Measurements from ENCODE around the gene SLCO2A1.

SLCO2A1 gene

GRCh38 chr3:133894353-133895207 lies 135.1 kb downstream of the SLCO2A1 start:
- no peak overlapping the region for H3K9ac ChIP-seq (ENCODE audit: low read length)
- peak overlapping the region; percentile 67 for H3K4me3 ChIP-seq (ENCODE audit: low read length)
- peaks cover 43% of the 10 kb centered on the region for H3K27me3 ChIP-seq (ENCODE audit: control insufficient read depth, insufficient read depth, low read length)
- H3K27ac ChIP-seq (ENCODE audit: low read length), result no peak overlapping the region
- H3K36me3 ChIP-seq (ENCODE audit: control insufficient read depth, low read depth, low read length), result no peaks in the 10 kb centered on the region
- H3K9me3 ChIP-seq (ENCODE audit: control insufficient read depth, low read depth, low read length), result no peaks in the 10 kb centered on the region
- H3K4me1 ChIP-seq (ENCODE audit: control insufficient read depth, low read depth, low read length), result peaks cover 6% of the 10 kb centered on the region

GRCh38 chr3:133893683-133894352 lies 135.9 kb downstream of the SLCO2A1 start:
- H3K36me3 ChIP-seq (ENCODE audit: control insufficient read depth, low read depth, low read length), result no peaks in the 10 kb centered on the region
- no peak overlapping the region for H3K9ac ChIP-seq (ENCODE audit: low read length)
- H3K27ac ChIP-seq (ENCODE audit: low read length), result no peak overlapping the region

GRCh38 chr3:133892541-133893231 lies 137.0 kb downstream of the SLCO2A1 start:
- H3K4me1 ChIP-seq (ENCODE audit: control insufficient read depth, low read depth, low read length), result peaks cover 6% of the 10 kb centered on the region
- peaks cover 38% of the 10 kb centered on the region for H3K27me3 ChIP-seq (ENCODE audit: control insufficient read depth, insufficient read depth, low read length)
- no peak overlapping the region for H3K27ac ChIP-seq (ENCODE audit: low read length)
- H3K9ac ChIP-seq (ENCODE audit: low read length), result no peak overlapping the region
- H3K4me3 ChIP-seq (ENCODE audit: low read length), result no peak overlapping the region
- H3K36me3 ChIP-seq (ENCODE audit: control insufficient read depth, low read depth, low read length), result no peaks in the 10 kb centered on the region
- H3K9me3 ChIP-seq (ENCODE audit: control insufficient read depth, low read depth, low read length), result no peaks in the 10 kb centered on the region

More at GRCh38 chr3:133893683-133894352, 135.9 kb downstream of the SLCO2A1 start:
- H3K4me1 ChIP-seq (ENCODE audit: control insufficient read depth, low read depth, low read length), result peaks cover 6% of the 10 kb centered on the region
- H3K4me3 ChIP-seq (ENCODE audit: low read length), result peak overlapping the region; percentile 67
- no peaks in the 10 kb centered on the region for H3K9me3 ChIP-seq (ENCODE audit: control insufficient read depth, low read depth, low read length)
- H3K27me3 ChIP-seq (ENCODE audit: control insufficient read depth, insufficient read depth, low read length), result peaks cover 43% of the 10 kb centered on the region

- Histone ChIP-seq H3K9ac (ENCODE audit: low read length) (no peak overlapping the region), H3K36me3 (ENCODE audit: control insufficient read depth, low read depth, low read length) (no peaks in the 10 kb centered on the region), H3K4me1 (ENCODE audit: control insufficient read depth, low read depth, low read length) (peaks cover 6% of the 10 kb centered on the region), H3K27me3 (ENCODE audit: control insufficient read depth, insufficient read depth, low read length) (peaks cover 29% of the 10 kb centered on the region), H3K27ac (ENCODE audit: low read length) (no peak overlapping the region), H3K9me3 (ENCODE audit: control insufficient read depth, low read depth, low read length) (no peaks in the 10 kb centered on the region), H3K4me3 (ENCODE audit: low read length) (no peak overlapping the region)
Measured at GRCh38 chr3:133891662-133892378, 137.9 kb downstream of the SLCO2A1 start.

GRCh38 chr3:133890972-133891644 lies 138.6 kb downstream of the SLCO2A1 start:
- Histone ChIP-seq H3K4me3 (ENCODE audit: low read length) (no peak overlapping the region), H3K27ac (ENCODE audit: low read length) (no peak overlapping the region), H3K9ac (ENCODE audit: low read length) (no peak overlapping the region), H3K4me1 (ENCODE audit: control insufficient read depth, low read depth, low read length) (peaks cover 6% of the 10 kb centered on the region), H3K36me3 (ENCODE audit: control insufficient read depth, low read depth, low read length) (no peaks in the 10 kb centered on the region), H3K9me3 (ENCODE audit: control insufficient read depth, low read depth, low read length) (no peaks in the 10 kb centered on the region), H3K27me3 (ENCODE audit: control insufficient read depth, insufficient read depth, low read length) (peaks cover 22% of the 10 kb centered on the region)

GRCh38 chr3:133890037-133890436 lies 139.7 kb downstream of the SLCO2A1 start:
- Histone ChIP-seq H3K4me3 (ENCODE audit: low read length) (no peak overlapping the region), H3K4me1 (ENCODE audit: control insufficient read depth, low read depth, low read length) (peaks cover 6% of the 10 kb centered on the region), H3K9me3 (ENCODE audit: control insufficient read depth, low read depth, low read length) (no peaks in the 10 kb centered on the region), H3K27me3 (ENCODE audit: control insufficient read depth, insufficient read depth, low read length) (peaks cover 18% of the 10 kb centered on the region), H3K9ac (ENCODE audit: low read length) (no peak overlapping the region), H3K27ac (ENCODE audit: low read length) (no peak overlapping the region), H3K36me3 (ENCODE audit: control insufficient read depth, low read depth, low read length) (no peaks in the 10 kb centered on the region)

- peaks cover 3% of the 10 kb centered on the region for H3K4me1 ChIP-seq (ENCODE audit: control insufficient read depth, low read depth, low read length)
- no peak overlapping the region for H3K9ac ChIP-seq (ENCODE audit: low read length)
- no peaks in the 10 kb centered on the region for H3K36me3 ChIP-seq (ENCODE audit: control insufficient read depth, low read depth, low read length)
- peaks cover 8% of the 10 kb centered on the region for H3K27me3 ChIP-seq (ENCODE audit: control insufficient read depth, insufficient read depth, low read length)
- H3K4me3 ChIP-seq (ENCODE audit: low read length), result no peak overlapping the region
- no peak overlapping the region for H3K27ac ChIP-seq (ENCODE audit: low read length)
- no peaks in the 10 kb centered on the region for H3K9me3 ChIP-seq (ENCODE audit: control insufficient read depth, low read depth, low read length)
Measured at GRCh38 chr3:133888726-133889340, 140.9 kb downstream of the SLCO2A1 start.

GRCh38 chr3:133887803-133888703 lies 141.7 kb downstream of the SLCO2A1 start:
- Histone ChIP-seq H3K27ac (ENCODE audit: low read length) (no peak overlapping the region), H3K9ac (ENCODE audit: low read length) (no peak overlapping the region), H3K4me1 (ENCODE audit: control insufficient read depth, low read depth, low read length) (no peaks in the 10 kb centered on the region), H3K36me3 (ENCODE audit: control insufficient read depth, low read depth, low read length) (no peaks in the 10 kb centered on the region), H3K4me3 (ENCODE audit: low read length) (no peak overlapping the region), H3K9me3 (ENCODE audit: control insufficient read depth, low read depth, low read length) (no peaks in the 10 kb centered on the region), H3K27me3 (ENCODE audit: control insufficient read depth, insufficient read depth, low read length) (peaks cover under 1% of the 10 kb centered on the region)

- Histone ChIP-seq H3K27ac (ENCODE audit: low read length) (no peak overlapping the region), H3K4me3 (ENCODE audit: low read length) (no peak overlapping the region), H3K9me3 (ENCODE audit: control insufficient read depth, low read depth, low read length) (no peaks in the 10 kb centered on the region), H3K36me3 (ENCODE audit: control insufficient read depth, low read depth, low read length) (no peaks in the 10 kb centered on the region), H3K4me1 (ENCODE audit: control insufficient read depth, low read depth, low read length) (no peaks in the 10 kb centered on the region), H3K9ac (ENCODE audit: low read length) (no peak overlapping the region), H3K27me3 (ENCODE audit: control insufficient read depth, insufficient read depth, low read length) (no peaks in the 10 kb centered on the region)
Measured at GRCh38 chr3:133887074-133887802, 142.5 kb downstream of the SLCO2A1 start.
